Panc1 (cell line): ENCODE data around the gene TRPV6.

Experiments
- POLR2AphosphoS5 ChIP-seq: IDR thresholded peaks from 2 replicates; pipeline ENCODE4 v1.6.1; 2012; ENCODE audit warnings: mild to moderate bottlenecking, low read depth, low read length, moderate library complexity
- SIN3A ChIP-seq: IDR thresholded peaks from 2 replicates; pipeline ENCODE4 v1.6.1; 2012; ENCODE audit warnings: low read depth, mild to moderate bottlenecking, low read length, moderate library complexity, borderline replicate concordance; ENCODE audit not compliant: insufficient read depth
- TCF7L2 ChIP-seq: IDR thresholded peaks from 2 replicates; pipeline ENCODE4 v1.6.1; 2011; ENCODE audit warnings: mild to moderate bottlenecking, low read depth, low read length, inconsistent platforms
- TF ChIP-seq, protein P1 (sequence below): fragments of 450-650 bp; IDR thresholded peaks from 2 replicates; pipeline ENCODE4 v1.5.1; 2017; ENCODE audit warnings: mild to moderate bottlenecking

DNA sequence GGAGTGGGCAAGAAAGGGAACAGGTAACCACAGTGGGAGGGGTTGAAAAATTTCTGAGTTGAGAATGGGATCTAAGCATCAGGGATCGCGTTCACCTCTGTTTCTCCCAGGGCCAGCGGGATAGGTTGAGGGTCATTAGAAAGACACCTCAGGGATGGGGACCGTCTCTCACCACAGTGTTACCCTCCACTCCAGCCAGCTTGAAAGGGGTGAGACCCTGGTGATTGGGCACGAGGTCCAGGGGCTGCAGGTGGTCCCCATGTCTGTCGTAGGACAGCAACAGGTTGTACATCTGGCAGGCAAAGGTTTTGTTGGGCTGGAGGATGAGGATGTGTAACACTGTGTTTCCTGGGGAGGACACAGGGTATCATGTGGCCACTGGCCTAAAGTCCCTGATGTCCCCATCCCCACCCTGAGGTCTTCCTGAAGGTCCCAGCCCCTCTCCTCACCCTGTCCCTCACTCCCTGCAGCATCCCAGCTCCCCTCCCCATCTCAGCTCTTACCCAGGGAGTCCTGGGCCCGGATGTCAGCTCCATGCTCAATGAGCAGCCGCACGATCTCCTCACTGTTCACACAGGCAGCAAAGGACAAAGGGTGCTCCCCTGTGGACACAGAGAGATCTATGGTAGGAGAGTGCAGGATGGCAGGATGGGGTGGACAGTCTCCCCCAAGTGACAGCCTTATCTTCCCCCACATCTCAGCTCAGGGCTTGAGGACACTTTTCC lies 9.1 kb downstream of the TRPV6 start:
- no peak for TF ChIP-seq POLR2AphosphoS5
- TF ChIP-seq, protein P1, sequence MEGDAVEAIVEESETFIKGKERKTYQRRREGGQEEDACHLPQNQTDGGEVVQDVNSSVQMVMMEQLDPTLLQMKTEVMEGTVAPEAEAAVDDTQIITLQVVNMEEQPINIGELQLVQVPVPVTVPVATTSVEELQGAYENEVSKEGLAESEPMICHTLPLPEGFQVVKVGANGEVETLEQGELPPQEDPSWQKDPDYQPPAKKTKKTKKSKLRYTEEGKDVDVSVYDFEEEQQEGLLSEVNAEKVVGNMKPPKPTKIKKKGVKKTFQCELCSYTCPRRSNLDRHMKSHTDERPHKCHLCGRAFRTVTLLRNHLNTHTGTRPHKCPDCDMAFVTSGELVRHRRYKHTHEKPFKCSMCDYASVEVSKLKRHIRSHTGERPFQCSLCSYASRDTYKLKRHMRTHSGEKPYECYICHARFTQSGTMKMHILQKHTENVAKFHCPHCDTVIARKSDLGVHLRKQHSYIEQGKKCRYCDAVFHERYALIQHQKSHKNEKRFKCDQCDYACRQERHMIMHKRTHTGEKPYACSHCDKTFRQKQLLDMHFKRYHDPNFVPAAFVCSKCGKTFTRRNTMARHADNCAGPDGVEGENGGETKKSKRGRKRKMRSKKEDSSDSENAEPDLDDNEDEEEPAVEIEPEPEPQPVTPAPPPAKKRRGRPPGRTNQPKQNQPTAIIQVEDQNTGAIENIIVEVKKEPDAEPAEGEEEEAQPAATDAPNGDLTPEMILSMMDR: no peak
- no peak for TF ChIP-seq SIN3A
- no peak for TF ChIP-seq TCF7L2
